Mucosa of descending colon (tissue), 3 donors: ENCODE results near the gene TNIP1. TPM values are rescaled to one million over a fixed set of nuclear protein-coding genes. Genes with fewer than 3 reads are reported as not detected.

Source experiments
- ATAC-seq: fragments of 200-7000 bp; cut with Tn5 transposase; one replicate; pipeline ENCODE4 v1.9.1; 2020; ENCODE audit warnings: mild to moderate bottlenecking, moderate library complexity
- DNase-seq, 3 donors: peaks; one replicate each; pipeline ENCODE4 v3.0.0-alpha.2; 2020
- H3K36me3 ChIP-seq: fragments of 200-600 bp; one replicate; pipeline ENCODE4 v1.8.0; 2021; ENCODE audit warnings: low read depth, mild to moderate bottlenecking
- H3K4me1 ChIP-seq: fragments of 200-600 bp; one replicate; pipeline ENCODE4 v1.8.0; 2021; ENCODE audit warnings: low read depth, mild to moderate bottlenecking
- H3K4me3 ChIP-seq: fragments of 200-600 bp; one replicate; pipeline ENCODE4 v1.8.0; 2021; ENCODE audit warnings: mild to moderate bottlenecking
- H3K9me3 ChIP-seq: fragments of 200-600 bp; one replicate; pipeline ENCODE4 v1.8.0; 2021; ENCODE audit warnings: mild to moderate bottlenecking
- intact Hi-C, 2 donors: fragments of 100-400 bp; cut with DNase I in 1 of 2; cut with micrococcal nuclease in 1 of 2; formaldehyde crosslinking; loops; one replicate each; pipeline versions ENCODE4 v1.11.0 to v1.11.1; 2022; cut with DNase I, micrococcal nuclease
- total RNA-seq, 3 donors: library from RNA; stranded (reverse); fragmentation: NEBNext Ultra II Directional in 2 of 3; extraction: Animal tissue kit (Norgen Biotek cat#: 25700) in 2 of 3; gene quantifications; one replicate each; pipeline versions ENCODE4 v1.2.1 to v1.2.4, GENCODE V29; 2021 to 2023
- TF ChIP-seq, protein P1 (sequence below): fragments of 200-600 bp; IDR thresholded peaks from one replicate; pipeline ENCODE4 v1.8.0; 2022; ENCODE audit warnings: antibody characterized with exemption, mild to moderate bottlenecking
- donor health status: DM: no; HTN: no; CAD: no; lungs with moderate emphysema.
- donor health status: DM: no; HTN: no; CAD: no.
- donor health status: DM: no; HTN: yes; CAD: no.

The TNIP1 gene
- total RNA-seq, 3 donors from 2014 or later = 140 to 218 (median 156) TPM

DNA sequence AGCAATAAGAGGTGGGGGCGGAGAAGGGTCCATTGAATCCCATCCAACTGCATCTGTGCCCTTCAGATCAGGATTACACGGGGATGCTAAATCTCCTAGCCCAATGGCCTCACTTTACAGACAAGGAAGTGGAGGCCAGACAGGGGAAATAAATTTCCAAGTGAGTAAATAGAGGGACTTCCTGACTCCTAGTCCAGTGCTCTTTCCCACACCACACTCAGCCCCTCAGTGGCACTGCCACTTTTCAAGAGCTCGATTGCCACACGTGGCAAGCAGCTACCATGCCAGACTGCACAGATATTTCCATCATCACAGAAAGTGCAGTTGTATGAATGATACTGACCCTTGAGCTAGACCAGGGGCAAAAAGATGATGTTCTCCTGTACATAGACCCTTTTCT is 8.2 kb upstream of the TNIP1 start:
- no peak for ATAC-seq
- DNase-seq = no peak
- intact Hi-C loops = no loop called here
- Histone ChIP-seq H3K9me3 (no peaks in the 10 kb centered on the region), H3K4me3 (no peak overlapping the region), H3K4me1 (peaks cover 37% of the 10 kb centered on the region), H3K36me3 (no peaks in the 10 kb centered on the region)
- TF ChIP-seq, protein P1, sequence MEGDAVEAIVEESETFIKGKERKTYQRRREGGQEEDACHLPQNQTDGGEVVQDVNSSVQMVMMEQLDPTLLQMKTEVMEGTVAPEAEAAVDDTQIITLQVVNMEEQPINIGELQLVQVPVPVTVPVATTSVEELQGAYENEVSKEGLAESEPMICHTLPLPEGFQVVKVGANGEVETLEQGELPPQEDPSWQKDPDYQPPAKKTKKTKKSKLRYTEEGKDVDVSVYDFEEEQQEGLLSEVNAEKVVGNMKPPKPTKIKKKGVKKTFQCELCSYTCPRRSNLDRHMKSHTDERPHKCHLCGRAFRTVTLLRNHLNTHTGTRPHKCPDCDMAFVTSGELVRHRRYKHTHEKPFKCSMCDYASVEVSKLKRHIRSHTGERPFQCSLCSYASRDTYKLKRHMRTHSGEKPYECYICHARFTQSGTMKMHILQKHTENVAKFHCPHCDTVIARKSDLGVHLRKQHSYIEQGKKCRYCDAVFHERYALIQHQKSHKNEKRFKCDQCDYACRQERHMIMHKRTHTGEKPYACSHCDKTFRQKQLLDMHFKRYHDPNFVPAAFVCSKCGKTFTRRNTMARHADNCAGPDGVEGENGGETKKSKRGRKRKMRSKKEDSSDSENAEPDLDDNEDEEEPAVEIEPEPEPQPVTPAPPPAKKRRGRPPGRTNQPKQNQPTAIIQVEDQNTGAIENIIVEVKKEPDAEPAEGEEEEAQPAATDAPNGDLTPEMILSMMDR = no peak

DNA sequence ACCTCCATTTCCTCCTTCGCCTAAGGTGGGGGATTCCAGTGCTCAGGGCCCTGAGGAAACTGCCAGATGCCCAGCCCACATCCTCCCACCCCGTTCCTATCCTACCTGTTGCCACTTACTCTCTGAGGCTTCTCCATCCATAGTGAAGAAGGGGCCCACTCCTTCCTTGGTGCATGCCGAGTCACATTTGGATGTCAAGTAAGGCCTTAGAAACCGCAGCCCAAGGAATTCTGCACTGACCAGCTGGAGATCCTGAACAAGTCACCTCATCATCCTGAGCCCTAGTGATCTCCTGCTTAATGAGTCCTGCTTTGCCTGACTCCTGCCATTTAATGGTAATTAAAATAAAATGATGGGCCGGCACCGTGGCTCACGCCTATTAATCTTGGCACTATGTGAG is 6.7 kb upstream of the TNIP1 start:
- ATAC-seq = no peak
- Histone ChIP-seq H3K36me3 (no peaks in the 10 kb centered on the region), H3K4me3 (no peak overlapping the region), H3K4me1 (peaks cover 36% of the 10 kb centered on the region), H3K9me3 (no peaks in the 10 kb centered on the region)
- DNase-seq = peak in 1 of 3 donors; percentile 28
- TF ChIP-seq, protein P1 = no peak
- intact Hi-C loops = no loop called here

DNA sequence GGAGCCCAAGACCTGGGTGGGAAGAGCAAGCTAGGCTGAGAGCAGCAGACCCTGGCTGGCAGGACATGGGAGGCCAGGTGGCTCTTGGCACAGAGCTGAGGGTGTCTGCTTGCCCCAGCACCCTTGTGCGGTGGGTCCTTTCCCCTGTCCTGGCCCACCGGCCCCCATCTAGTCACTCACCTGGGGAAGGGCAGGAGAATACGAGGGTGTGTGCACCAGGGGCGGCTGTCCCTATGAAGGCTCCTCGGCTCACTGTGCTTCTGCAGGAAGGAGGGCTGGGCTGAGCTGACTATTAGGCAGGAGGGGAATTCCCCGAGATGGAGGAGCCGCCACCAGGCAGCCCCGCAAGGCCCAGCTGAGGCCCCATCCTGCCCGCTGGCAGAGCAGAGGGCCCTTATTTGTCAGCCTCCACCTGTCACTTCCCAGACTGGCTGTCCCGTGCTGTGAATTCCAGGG is 6.1 kb upstream of the TNIP1 start:
- TF ChIP-seq, protein P1 = no peak
- Histone ChIP-seq H3K36me3 (no peaks in the 10 kb centered on the region), H3K4me3 (no peak overlapping the region), H3K9me3 (no peaks in the 10 kb centered on the region), H3K4me1 (peaks cover 41% of the 10 kb centered on the region)
- ATAC-seq = peak; percentile 61
- DNase-seq = peak in 2 of 3 donors; percentile 67 to 79
- intact Hi-C loops = no loop called here

DNA sequence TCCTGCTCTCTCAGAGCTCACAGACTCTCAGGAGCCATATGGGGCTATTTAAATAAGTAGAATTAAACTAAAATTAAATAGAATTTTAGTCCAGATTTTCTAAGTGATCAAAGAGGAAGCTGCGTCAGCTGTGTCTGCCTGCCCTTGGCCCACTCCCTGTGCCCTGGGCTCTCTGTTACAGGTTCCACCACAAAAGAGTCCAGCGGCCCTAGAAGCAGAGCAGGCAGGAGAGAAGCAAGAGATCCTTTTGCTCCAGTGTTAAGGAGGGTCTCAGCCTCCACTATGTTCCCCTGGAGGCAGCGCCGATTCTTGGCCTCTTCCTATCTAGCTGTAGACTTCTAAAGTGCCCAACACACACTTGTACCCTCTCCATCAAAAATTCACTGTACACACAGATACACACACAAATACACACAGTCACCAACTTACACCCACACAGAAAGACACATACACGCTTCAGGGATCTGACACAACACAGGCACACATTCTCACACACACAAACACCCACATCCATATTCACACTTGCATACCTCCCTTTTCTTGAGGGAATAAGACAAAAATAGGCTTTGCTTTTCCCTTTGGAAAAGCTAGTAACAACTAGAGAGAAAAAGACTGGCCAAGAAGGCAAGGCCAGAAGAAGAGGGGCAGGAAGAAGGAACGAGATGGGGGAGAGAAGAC is 5.5 kb upstream of the TNIP1 start:
- no peak overlapping the region for H3K4me3 ChIP-seq
- H3K36me3 ChIP-seq = no peaks in the 10 kb centered on the region
- no peaks in the 10 kb centered on the region for H3K9me3 ChIP-seq
- intact Hi-C loops = no loop called here
- TF ChIP-seq, protein P1 = no peak
- peaks cover 46% of the 10 kb centered on the region for H3K4me1 ChIP-seq
- DNase-seq = no peak
- no peak for ATAC-seq

DNA sequence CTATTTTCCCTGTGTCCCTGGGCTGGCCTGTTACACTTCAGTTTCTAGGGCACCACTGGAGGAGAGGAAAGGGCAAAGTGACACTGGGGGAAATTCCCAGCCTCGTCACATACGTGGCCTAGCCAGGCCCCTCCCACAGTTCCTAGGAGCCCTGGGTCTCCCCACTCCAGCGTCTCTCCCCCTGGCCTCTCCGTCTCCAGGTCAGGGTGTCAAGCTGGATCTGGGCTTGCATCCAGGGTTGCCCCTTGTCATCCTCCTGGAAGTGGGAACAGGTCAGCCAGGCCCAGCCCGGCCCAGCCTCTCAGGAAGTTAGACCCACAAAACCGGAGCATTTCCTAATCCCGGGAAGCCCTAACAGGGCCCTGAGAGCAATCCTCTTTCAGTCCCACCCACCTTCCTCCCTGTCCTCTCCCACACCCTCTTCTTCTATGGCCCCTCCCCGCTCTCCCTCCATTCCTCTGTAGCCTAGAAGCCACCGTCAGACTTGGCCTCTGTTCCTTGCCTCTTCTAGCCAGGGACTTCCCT is 4.7 kb upstream of the TNIP1 start:
- H3K36me3 ChIP-seq = no peaks in the 10 kb centered on the region
- TF ChIP-seq, protein P1 = no peak
- DNase-seq = peak; percentile 76 to 82 (median 78)
- no peaks in the 10 kb centered on the region for H3K9me3 ChIP-seq
- intact Hi-C loops = no loop called here
- ATAC-seq = peak; percentile 48
- peaks cover 46% of the 10 kb centered on the region for H3K4me1 ChIP-seq
- H3K4me3 ChIP-seq = no peak overlapping the region
